Astrocyte (in vitro differentiated cells and primary cell): ENCODE results near the gene SLC16A3. TPM values are rescaled to one million over a fixed set of nuclear protein-coding genes. Genes with fewer than 3 reads are reported as not detected.
A peak's percentile ranks its signal among the peaks of the same experiment; 100 is the strongest.

ENCODE experiments used
- DNase-seq: peaks from one replicate; pipeline ENCODE4 v3.0.0-alpha.2; 2010; ENCODE audit warnings: low read depth
- FAIRE-seq: peaks from 2 replicates; lab custom pipeline; 2011; peaks lifted over from hg19 to GRCh38; lab: Jason Lieb, UNC
- H2AFZ ChIP-seq: 2 replicates; pipeline ENCODE4 v1.6.0; 2012; ENCODE audit warnings: low read depth, low read length, inconsistent platforms
- H3K27ac ChIP-seq: 2 replicates; pipeline ENCODE4 v1.5.1; 2011; ENCODE audit warnings: low read depth, low read length, inconsistent platforms
- H3K27me3 ChIP-seq: 2 replicates; pipeline ENCODE4 v1.6.0; 2011; ENCODE audit warnings: low read length, inconsistent platforms; ENCODE audit not compliant: insufficient read depth
- H3K36me3 ChIP-seq: 2 replicates; pipeline ENCODE4 v1.5.1; 2011; ENCODE audit warnings: low read length, inconsistent platforms; ENCODE audit not compliant: insufficient read depth
- H3K4me1 ChIP-seq: 2 replicates; pipeline ENCODE4 v1.5.1; 2011; ENCODE audit warnings: low read length, inconsistent platforms; ENCODE audit not compliant: insufficient read depth
- H3K4me2 ChIP-seq: 2 replicates; pipeline ENCODE4 v1.6.0; 2012; ENCODE audit warnings: low read length, inconsistent platforms
- H3K4me3 ChIP-seq: 2 replicates; pipeline ENCODE4 v1.5.1; 2011; ENCODE audit warnings: low read depth, mild to moderate bottlenecking, low read length, inconsistent platforms; ENCODE audit not compliant: insufficient read depth
- H3K79me2 ChIP-seq: 2 replicates; pipeline ENCODE4 v1.6.0; 2012; ENCODE audit warnings: mild to moderate bottlenecking, low read length, inconsistent platforms; ENCODE audit not compliant: insufficient read depth
- H3K9ac ChIP-seq: 2 replicates; pipeline ENCODE4 v1.6.0; 2012; ENCODE audit warnings: mild to moderate bottlenecking, low read length, inconsistent platforms
- H3K9me3 ChIP-seq: 2 replicates; pipeline ENCODE4 v1.5.1; 2012; ENCODE audit warnings: low read depth, mild to moderate bottlenecking, low read length, inconsistent platforms; ENCODE audit not compliant: insufficient read depth
- H4K20me1 ChIP-seq: 2 replicates; pipeline ENCODE4 v1.6.0; 2012; ENCODE audit warnings: low read length, inconsistent platforms; ENCODE audit not compliant: insufficient read depth
- H3K27ac Mint-ChIP-seq: one replicate; pipeline ENCODE4 v1.8.0; 2021; ENCODE audit warnings: mild to moderate bottlenecking, mixed read lengths; ENCODE audit not compliant: unreplicated experiment
- H3K27me3 Mint-ChIP-seq: one replicate; pipeline ENCODE4 v1.8.0; 2021; ENCODE audit warnings: low read depth, mixed read lengths; ENCODE audit not compliant: unreplicated experiment
- H3K36me3 Mint-ChIP-seq: one replicate; pipeline ENCODE4 v1.8.0; 2021; ENCODE audit warnings: low read depth, mixed read lengths; ENCODE audit not compliant: unreplicated experiment
- H3K4me1 Mint-ChIP-seq: one replicate; pipeline ENCODE4 v1.8.0; 2021; ENCODE audit warnings: low read depth, mixed read lengths; ENCODE audit not compliant: unreplicated experiment
- H3K4me3 Mint-ChIP-seq: one replicate; pipeline ENCODE4 v1.8.0; 2021; ENCODE audit warnings: mild to moderate bottlenecking, moderate library complexity, mixed read lengths; ENCODE audit not compliant: unreplicated experiment
- H3K9me3 Mint-ChIP-seq: one replicate; pipeline ENCODE4 v1.8.0; 2021; ENCODE audit warnings: mild to moderate bottlenecking, mixed read lengths; ENCODE audit not compliant: unreplicated experiment
- CTCF ChIP-seq: IDR thresholded peaks from 2 replicates; pipeline ENCODE4 v1.5.1; 2011; ENCODE audit warnings: low read depth, mild to moderate bottlenecking, inconsistent platforms, low read length, moderate library complexity; ENCODE audit not compliant: insufficient read depth
- EZH2 ChIP-seq: IDR thresholded peaks from 2 replicates; pipeline ENCODE4 v1.6.1; 2012; ENCODE audit warnings: mild to moderate bottlenecking, low read length, inconsistent platforms; ENCODE audit not compliant: insufficient read depth
- total RNA-seq: library from RNA; stranded (reverse); gene quantifications from 2 replicates; pipeline ENCODE4 v1.2.1, GENCODE V29; 2021

The SLC16A3 gene
- total RNA-seq, 1 donor from 2014 or later = 292 TPM

- Mint-ChIP-seq H3K27ac (no peak overlapping the region), H3K4me3 (no peak overlapping the region), H3K4me1 (peaks cover 30% of the 10 kb centered on the region), H3K36me3 (peaks cover 15% of the 10 kb centered on the region), H3K9me3 (no peaks in the 10 kb centered on the region), H3K27me3 (no peaks in the 10 kb centered on the region)
- no peaks in the 10 kb centered on the region for H3K27me3 ChIP-seq
- no peak overlapping the region for H2AFZ ChIP-seq
- H3K36me3 ChIP-seq = peaks cover 67% of the 10 kb centered on the region
- H3K4me2 ChIP-seq = no peak overlapping the region
- H3K9ac ChIP-seq = no peak overlapping the region
- DNase-seq = no peak
- H3K9me3 ChIP-seq = no peaks in the 10 kb centered on the region
- H3K27ac ChIP-seq = no peak overlapping the region
- no peak for FAIRE-seq
- peaks cover 99% of the 10 kb centered on the region for H3K79me2 ChIP-seq
- H3K4me1 ChIP-seq = peaks cover 21% of the 10 kb centered on the region
- H3K4me3 ChIP-seq = no peak overlapping the region
- TF ChIP-seq CTCF (no peak), EZH2 (no peak)
- H4K20me1 ChIP-seq = peaks cover 98% of the 10 kb centered on the region
Measured at GRCh38 chr17:82263641-82264040, 34.8 kb downstream of the SLC16A3 start.

GRCh38 chr17:82266142-82266541 lies 37.3 kb downstream of the SLC16A3 start:
- Mint-ChIP-seq H3K4me1 (peaks cover 46% of the 10 kb centered on the region), H3K27me3 (no peaks in the 10 kb centered on the region), H3K9me3 (no peaks in the 10 kb centered on the region), H3K4me3 (peak overlapping the region; percentile 54), H3K27ac (peak overlapping the region; percentile 83), H3K36me3 (peaks cover 22% of the 10 kb centered on the region)
- Histone ChIP-seq H4K20me1 (peaks cover 98% of the 10 kb centered on the region), H3K79me2 (peaks cover 99% of the 10 kb centered on the region), H2AFZ (no peak overlapping the region), H3K9me3 (no peaks in the 10 kb centered on the region), H3K27ac (peak overlapping the region; percentile 23), H3K4me2 (peak overlapping the region; percentile 76), H3K9ac (no peak overlapping the region), H3K4me1 (peaks cover 24% of the 10 kb centered on the region), H3K4me3 (no peak overlapping the region), H3K36me3 (peaks cover 45% of the 10 kb centered on the region), H3K27me3 (no peaks in the 10 kb centered on the region)
- TF ChIP-seq CTCF (no peak), EZH2 (no peak)
- no peak for DNase-seq
- no peak for FAIRE-seq

DNA sequence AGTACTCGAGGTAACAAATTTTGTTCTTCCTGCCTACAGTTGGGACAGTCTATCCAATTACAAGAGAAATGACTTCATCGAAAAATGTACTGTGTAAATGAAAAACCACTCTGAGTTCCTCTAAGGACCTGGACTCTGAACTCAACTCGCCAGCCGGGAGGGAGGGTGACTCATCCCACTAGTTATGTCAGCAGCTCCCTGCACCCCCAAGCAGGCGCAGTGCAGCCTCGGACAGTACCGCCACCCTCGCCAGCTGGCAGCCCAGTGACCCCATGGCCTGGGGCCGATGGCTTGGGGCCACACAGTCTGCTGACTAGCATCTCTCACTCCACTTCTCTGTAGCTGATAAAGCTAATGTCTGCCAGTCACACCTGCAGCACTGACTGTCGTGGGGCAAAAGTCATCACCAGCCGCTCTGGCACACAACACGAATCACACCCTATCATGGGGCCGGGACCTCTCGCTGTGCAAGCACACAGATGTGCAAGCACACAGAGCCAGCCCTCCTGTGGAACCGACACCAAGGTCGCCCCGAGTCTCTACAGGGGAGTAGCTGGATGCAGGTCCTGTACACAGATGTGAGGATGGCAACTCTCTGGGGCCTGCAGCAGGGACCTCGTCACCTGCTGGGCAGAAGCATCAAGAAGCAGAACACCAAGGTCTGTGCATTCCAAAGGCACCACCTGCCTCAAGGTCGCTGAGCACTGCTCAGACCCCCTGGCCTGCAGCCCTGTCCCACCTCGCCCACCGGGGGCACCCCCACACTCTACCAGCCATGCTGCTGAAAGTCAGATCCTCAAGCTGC lies 38.9 kb downstream of the SLC16A3 start:
- no peak overlapping the region for H2AFZ ChIP-seq
- DNase-seq (peak; percentile 95), FAIRE-seq (no peak)
- TF ChIP-seq EZH2 (no peak), CTCF (no peak)
- H3K27ac Mint-ChIP-seq = peak overlapping the region; percentile 75
- no peaks in the 10 kb centered on the region for H3K9me3 Mint-ChIP-seq
- peaks cover 35% of the 10 kb centered on the region for H3K36me3 ChIP-seq
- H4K20me1 ChIP-seq = peaks cover 97% of the 10 kb centered on the region
- no peaks in the 10 kb centered on the region for H3K27me3 ChIP-seq
- H3K4me3 ChIP-seq = peak overlapping the region; percentile 21
- H3K4me1 ChIP-seq = peaks cover 31% of the 10 kb centered on the region
- peaks cover 25% of the 10 kb centered on the region for H3K36me3 Mint-ChIP-seq
- H3K79me2 ChIP-seq = peaks cover 99% of the 10 kb centered on the region
- peak overlapping the region; percentile 60 for H3K9ac ChIP-seq
- H3K9me3 ChIP-seq = no peaks in the 10 kb centered on the region
- H3K4me2 ChIP-seq = peak overlapping the region; percentile 76
- H3K4me1 Mint-ChIP-seq = peaks cover 50% of the 10 kb centered on the region
- peak overlapping the region; percentile 61 for H3K4me3 Mint-ChIP-seq
- peak overlapping the region; percentile 79 for H3K27ac ChIP-seq
- H3K27me3 Mint-ChIP-seq = no peaks in the 10 kb centered on the region
